Right lobe of liver (tissue), 6 donors: ENCODE data around the gene SLC22A23. TPM values are rescaled to one million over a fixed set of nuclear protein-coding genes. Genes with fewer than 3 reads are reported as not detected.

Source experiments
- ATAC-seq, 4 donors: fragments of 200-7000 bp; cut with Tn5 transposase; one replicate each; pipeline ENCODE4 v1.9.1; 2020; ENCODE audit warnings: mild to moderate bottlenecking in 4 of 4, moderate library complexity in 4 of 4
- DNase-seq, 3 donors: peaks; one replicate each; pipeline ENCODE4 v3.0.0-alpha.2; 2020
- H3K27ac ChIP-seq, 3 donors: fragments of 200-600 bp; one replicate each; pipeline ENCODE4 v1.8.0; 2022
- H3K27me3 ChIP-seq, 2 donors: fragments of 200-600 bp; one replicate each; pipeline ENCODE4 v1.8.0; 2022
- H3K36me3 ChIP-seq, 4 donors: fragments of 200-600 bp; sonication (generic) in 1 of 4; one replicate each; pipeline versions ENCODE4 v1.5.1 to v1.8.0; 2017 to 2022; ENCODE audit warnings: control low read depth in 1 of 4
- H3K4me1 ChIP-seq, 4 donors: fragments of 200-600 bp; sonication (generic) in 1 of 4; one replicate each; pipeline versions ENCODE4 v1.5.1 to v1.8.0; 2017 to 2022; ENCODE audit warnings: control low read depth in 1 of 4
- H3K4me3 ChIP-seq, 3 donors: fragments of 200-600 bp; one replicate each; pipeline ENCODE4 v1.8.0; 2022
- H3K9me3 ChIP-seq, 4 donors: fragments of 200-600 bp; sonication (generic) in 1 of 4; one replicate each; pipeline versions ENCODE4 v1.5.1 to v1.8.0; 2017 to 2022; ENCODE audit warnings: control low read depth in 1 of 4
- POLR2A ChIP-seq: fragments of 450-650 bp; IDR thresholded peaks from one replicate; pipeline ENCODE4 v1.6.1; 2017; ENCODE audit warnings: antibody characterized with exemption, mild to moderate bottlenecking
- WGBS: methylation state at CpG from one replicate; pipeline ENCODE4 v1.1.6; 2018; ENCODE audit warnings: low coverage, low lambda C conversion rate; ENCODE audit not compliant: insufficient coverage; ENCODE audit errors: missing lambda C conversion rate; 5-methylcytosine and 5-hydroxymethylcytosine counted together
- intact Hi-C, 2 donors: fragments of 100-400 bp; cut with DNase I; formaldehyde crosslinking; loops; one replicate each; pipeline versions ENCODE4 v1.11.2 to v1.14.1; 2022
- total RNA-seq, 6 experiments: library from RNA; depleted of rRNA in 2 of 6; stranded (reverse); fragments of >200 nt in 2 of 6; fragmentation: NEBNext Ultra II Directional in 3 of 6; extraction: Animal tissue kit (Norgen Biotek cat#: 25700) in 3 of 6; gene quantifications; one replicate each; pipeline versions ENCODE4 v1.1.0 to v1.2.4, GENCODE V29; 2016 to 2023
- TF ChIP-seq, protein P1 (sequence below), 4 donors: fragments of 200-600 bp in 3 of 4; fragments of 450-650 bp in 1 of 4; IDR thresholded peaks; one replicate each; pipeline versions ENCODE4 v1.5.1 to v1.8.0; 2016 to 2022; ENCODE audit warnings: antibody characterized with exemption in 4 of 4, mild to moderate bottlenecking in 2 of 4
- donor health status: DM: no; HTN: yes; CAD: no.
- donor health status: DM: no; HTN: no; CAD: no.
- donor health status: DM: no; HTN: no; CAD: no.
- donor health status: DM: no; HTN: yes; CAD: no.
- donor health status: DM: no; HTN: yes; CAD: no.

Gene SLC22A23
- total RNA-seq, 6 experiments from 2014 or later, result 11.7 to 27.6 (median 16.3) TPM

DNA sequence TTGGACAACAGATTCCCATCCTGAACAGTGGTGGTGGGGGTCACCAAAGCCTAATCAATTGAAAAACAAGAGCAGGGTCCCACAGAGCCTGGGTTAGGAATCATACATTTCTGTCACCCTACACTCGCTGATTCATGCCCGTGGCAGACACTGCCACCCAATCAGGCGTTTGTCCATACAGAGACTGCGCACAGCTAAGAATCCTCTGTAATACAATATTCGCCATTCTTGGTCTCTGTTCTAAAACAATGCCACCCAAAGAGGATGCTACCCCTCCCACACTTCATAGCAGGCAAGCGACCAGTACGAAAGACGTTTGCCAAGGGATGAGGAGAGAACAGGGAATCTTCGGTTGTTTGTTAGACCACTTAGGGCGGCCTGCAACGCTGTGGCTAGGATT is 28.1 kb upstream of the SLC22A23 start:
- no peak for DNase-seq
- H3K4me3 ChIP-seq, result no peak overlapping the region
- WGBS, result 85% methylated on average over 10 of the region's 11 CpGs
- no peaks in the 10 kb centered on the region for H3K9me3 ChIP-seq
- no peaks in the 10 kb centered on the region for H3K4me1 ChIP-seq
- intact Hi-C loops, result no loop called here
- no peak overlapping the region for H3K27ac ChIP-seq
- no peaks in the 10 kb centered on the region for H3K36me3 ChIP-seq
- no peaks in the 10 kb centered on the region for H3K27me3 ChIP-seq
- TF ChIP-seq, protein P1, sequence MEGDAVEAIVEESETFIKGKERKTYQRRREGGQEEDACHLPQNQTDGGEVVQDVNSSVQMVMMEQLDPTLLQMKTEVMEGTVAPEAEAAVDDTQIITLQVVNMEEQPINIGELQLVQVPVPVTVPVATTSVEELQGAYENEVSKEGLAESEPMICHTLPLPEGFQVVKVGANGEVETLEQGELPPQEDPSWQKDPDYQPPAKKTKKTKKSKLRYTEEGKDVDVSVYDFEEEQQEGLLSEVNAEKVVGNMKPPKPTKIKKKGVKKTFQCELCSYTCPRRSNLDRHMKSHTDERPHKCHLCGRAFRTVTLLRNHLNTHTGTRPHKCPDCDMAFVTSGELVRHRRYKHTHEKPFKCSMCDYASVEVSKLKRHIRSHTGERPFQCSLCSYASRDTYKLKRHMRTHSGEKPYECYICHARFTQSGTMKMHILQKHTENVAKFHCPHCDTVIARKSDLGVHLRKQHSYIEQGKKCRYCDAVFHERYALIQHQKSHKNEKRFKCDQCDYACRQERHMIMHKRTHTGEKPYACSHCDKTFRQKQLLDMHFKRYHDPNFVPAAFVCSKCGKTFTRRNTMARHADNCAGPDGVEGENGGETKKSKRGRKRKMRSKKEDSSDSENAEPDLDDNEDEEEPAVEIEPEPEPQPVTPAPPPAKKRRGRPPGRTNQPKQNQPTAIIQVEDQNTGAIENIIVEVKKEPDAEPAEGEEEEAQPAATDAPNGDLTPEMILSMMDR (IDR thresholded peaks at IDR 0.05), result no peak
- no peak for TF ChIP-seq POLR2A
- no peak for ATAC-seq

GRCh38 chr6:3484192-3484591 is 27.3 kb upstream of the SLC22A23 start:
- TF ChIP-seq, protein P1 (IDR thresholded peaks at IDR 0.05), result no peak
- TF ChIP-seq POLR2A, result no peak
- H3K27ac ChIP-seq, result no peak overlapping the region
- no peaks in the 10 kb centered on the region for H3K27me3 ChIP-seq
- H3K9me3 ChIP-seq, result no peaks in the 10 kb centered on the region
- H3K4me3 ChIP-seq, result no peak overlapping the region
- no peaks in the 10 kb centered on the region for H3K36me3 ChIP-seq
- intact Hi-C loops, result no loop called here
- 90% methylated on average over 7 of the region's 8 CpGs for WGBS
- ATAC-seq, result no peak
- no peaks in the 10 kb centered on the region for H3K4me1 ChIP-seq
- no peak for DNase-seq

DNA sequence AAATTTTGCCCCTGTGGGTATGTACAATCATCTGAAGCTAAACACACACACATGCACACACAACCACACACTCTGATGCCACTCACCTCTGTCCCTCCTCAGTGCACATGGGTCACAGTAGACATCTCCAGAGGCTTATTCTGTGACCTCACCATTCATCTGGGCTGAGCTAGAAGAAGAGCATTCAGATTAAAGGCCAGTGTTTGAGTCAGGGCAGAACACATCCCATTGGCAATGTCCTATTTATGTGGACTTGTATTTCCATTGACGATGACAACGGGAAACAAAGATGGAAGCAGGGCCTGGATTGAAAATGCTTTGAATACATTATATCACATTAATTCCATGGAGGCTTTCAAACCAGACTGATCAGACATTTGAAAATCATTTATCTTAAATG is 26.8 kb upstream of the SLC22A23 start:
- ATAC-seq (no peak), DNase-seq (no peak)
- WGBS, result 89% methylated on average over 2 of the region's 2 CpGs
- Histone ChIP-seq H3K4me1 (no peaks in the 10 kb centered on the region), H3K4me3 (no peak overlapping the region), H3K36me3 (no peaks in the 10 kb centered on the region), H3K9me3 (no peaks in the 10 kb centered on the region), H3K27me3 (no peaks in the 10 kb centered on the region), H3K27ac (no peak overlapping the region)
- intact Hi-C loops, result no loop called here
- TF ChIP-seq, protein P1 (IDR thresholded peaks at IDR 0.05), result no peak
- no peak for TF ChIP-seq POLR2A

DNA sequence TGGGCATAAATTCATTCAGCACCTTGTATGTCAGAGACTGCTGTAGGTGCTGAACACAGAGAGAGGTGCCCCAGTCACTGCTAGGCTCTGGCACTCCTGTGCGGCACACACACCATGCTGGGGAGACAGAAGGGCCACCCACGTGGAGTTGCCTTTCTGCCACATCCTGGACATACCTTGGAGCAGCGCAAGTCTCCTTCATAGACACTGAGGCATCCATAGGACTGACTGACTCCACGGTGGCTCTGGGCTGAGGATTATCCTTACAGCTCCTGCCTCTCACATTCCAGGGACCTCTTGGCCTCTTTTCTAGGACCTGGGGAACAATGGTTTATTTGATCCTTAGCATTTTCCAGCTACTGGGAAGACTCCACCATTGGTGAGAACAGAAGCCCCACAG is 26.0 kb upstream of the SLC22A23 start:
- Histone ChIP-seq H3K27me3 (no peaks in the 10 kb centered on the region), H3K9me3 (no peaks in the 10 kb centered on the region), H3K4me1 (no peaks in the 10 kb centered on the region), H3K36me3 (no peaks in the 10 kb centered on the region), H3K4me3 (no peak overlapping the region), H3K27ac (no peak overlapping the region)
- TF ChIP-seq POLR2A, result no peak
- intact Hi-C loops, result no loop called here
- 55% methylated on average over 2 of the region's 4 CpGs for WGBS
- ATAC-seq (no peak), DNase-seq (no peak)

GRCh38 chr6:3481640-3482039 is 24.8 kb upstream of the SLC22A23 start:
- DNase-seq, result no peak
- Histone ChIP-seq H3K4me1 (no peaks in the 10 kb centered on the region), H3K9me3 (no peaks in the 10 kb centered on the region), H3K4me3 (no peak overlapping the region), H3K27me3 (no peaks in the 10 kb centered on the region), H3K36me3 (no peaks in the 10 kb centered on the region), H3K27ac (no peak overlapping the region)
- TF ChIP-seq POLR2A, result no peak
- TF ChIP-seq, protein P1 (IDR thresholded peaks at IDR 0.05), result no peak
- intact Hi-C loops, result no loop called here
- 85% methylated on average over 7 of the region's 7 CpGs for WGBS
- ATAC-seq, result no peak
